ENCODE data around the gene FDX1.
"Not testable (repeated sequence)": the region's sequence is repeated elsewhere in the genome, so short reads cannot be mapped to it uniquely, and the experiment has no call there.

FDX1 gene

GRCh38 chr11:110429731-110430266 lies at the start of gene FDX1:
Gene FDX1 (plus strand): TSS chr11:110429948. CDS start chr11:110430121, 173 bp downstream.
- peak; percentile 29 for DNase-seq (ENCODE audit: low read depth)

GRCh38 chr11:110380836-110381622 lies 48.7 kb upstream of the FDX1 start:
- DNase-seq (ENCODE audit: low read depth): no peak

- DNase-seq (ENCODE audit: low read depth): not testable (repeated sequence)
Observed at GRCh38 chr11:110388231-110388630, 41.5 kb upstream of the FDX1 start.

GRCh38 chr11:110389965-110390364 lies 39.8 kb upstream of the FDX1 start:
- DNase-seq (ENCODE audit: low read depth): no peak

- no peak for DNase-seq (ENCODE audit: low read depth)
Observed at GRCh38 chr11:110392056-110392455, 37.7 kb upstream of the FDX1 start.

- DNase-seq (ENCODE audit: low read depth): not testable (repeated sequence)
Observed at GRCh38 chr11:110397668-110398286, 32.0 kb upstream of the FDX1 start.

GRCh38 chr11:110403585-110403984 lies 26.2 kb upstream of the FDX1 start:
- not testable (repeated sequence) for DNase-seq (ENCODE audit: low read depth)

- DNase-seq (ENCODE audit: low read depth): not testable (repeated sequence)
Observed at GRCh38 chr11:110405636-110406035, 24.1 kb upstream of the FDX1 start.

GRCh38 chr11:110407315-110407714 lies 22.4 kb upstream of the FDX1 start:
- DNase-seq (ENCODE audit: low read depth): no peak

GRCh38 chr11:110409174-110409573 lies 20.6 kb upstream of the FDX1 start:
- DNase-seq (ENCODE audit: low read depth): no peak

- DNase-seq (ENCODE audit: low read depth): no peak
Observed at GRCh38 chr11:110410651-110411050, 19.1 kb upstream of the FDX1 start.

GRCh38 chr11:110415081-110415480 lies 14.7 kb upstream of the FDX1 start:
- DNase-seq (ENCODE audit: low read depth): no peak

GRCh38 chr11:110421658-110422057 lies 8.1 kb upstream of the FDX1 start:
- not testable (repeated sequence) for DNase-seq (ENCODE audit: low read depth)

- DNase-seq (ENCODE audit: low read depth): no peak
Observed at GRCh38 chr11:110422306-110422905, 7.3 kb upstream of the FDX1 start.

- no peak for DNase-seq (ENCODE audit: low read depth)
Observed at GRCh38 chr11:110424775-110425444, 4.8 kb upstream of the FDX1 start.

- peak; percentile 85 for DNase-seq (ENCODE audit: low read depth)
Observed at GRCh38 chr11:110425751-110426545, 3.8 kb upstream of the FDX1 start.

GRCh38 chr11:110428040-110428439 lies 1.7 kb upstream of the FDX1 start:
- DNase-seq (ENCODE audit: low read depth): no peak

GRCh38 chr11:110428956-110429730 lies 605 bp upstream of the FDX1 start:
- DNase-seq (ENCODE audit: low read depth): no peak

GRCh38 chr11:110430267-110431050 lies 711 bp downstream of the FDX1 start:
- DNase-seq (ENCODE audit: low read depth): no peak

All from GM04503 (cell line).